HEK293 (cell line): Measurements from ENCODE around the gene FAM240B.

Source experiments
- CTCF ChIA-PET: fragments of 350-600 bp; formaldehyde crosslinking; extraction: SDS; loops from one replicate; lab custom pipeline; 2021; ENCODE audit warnings: antibody characterized with exemption; lab: Yijun Ruan, JAX
- POLR2A ChIA-PET: fragments of 300-600 bp; formaldehyde crosslinking; extraction: SDS; loops from one replicate; lab custom pipeline; 2020; ENCODE audit warnings: antibody characterized with exemption, inconsistent platforms; lab: Yijun Ruan, JAX
- H3K27ac ChIP-seq: fragments of 200-500 bp; sonication (Bioruptor generic); 2 replicates; pipeline ENCODE4 v1.5.1; 2014; ENCODE audit warnings: low read depth, low read length, control low read depth, inconsistent platforms; ENCODE audit errors: extremely low read depth
- H3K36me3 ChIP-seq, 2 experiments: fragments of 200-500 bp in 1 of 2; sonication (Bioruptor generic) in 1 of 2; 1 replicate in 1 of 2; 2 replicates in 1 of 2; pipeline ENCODE4 v1.5.1; 2014 to 2017; ENCODE audit warnings: inconsistent platforms in 2 of 2, low read length in 2 of 2; ENCODE audit not compliant: control insufficient read depth in 2 of 2, insufficient read depth in 1 of 2
- H3K4me1 ChIP-seq: fragments of 200-500 bp; sonication (Bioruptor generic); 2 replicates; pipeline ENCODE4 v1.5.1; 2014; ENCODE audit warnings: mild to moderate bottlenecking, low read length, inconsistent platforms; ENCODE audit not compliant: control insufficient read depth, insufficient read depth
- H3K4me3 ChIP-seq: 2 replicates; pipeline ENCODE4 v1.5.1; 2011; ENCODE audit warnings: low read depth, mild to moderate bottlenecking, control low read depth, low read length, moderate library complexity
- H3K9me3 ChIP-seq: fragments of 200-500 bp; sonication (Bioruptor generic); 2 replicates; pipeline ENCODE4 v1.5.1; 2014; ENCODE audit warnings: low read depth, low read length, inconsistent platforms; ENCODE audit not compliant: control insufficient read depth, insufficient read depth
- KLF16 ChIP-seq: fragments of 450-650 bp; formaldehyde crosslinking; IDR thresholded peaks from 2 replicates; pipeline ENCODE4 v1.5.1; 2017; ENCODE audit warnings: missing biosample characterization, missing genetic modification characterization
- OVOL3 ChIP-seq: fragments of 450-650 bp; formaldehyde crosslinking; IDR thresholded peaks from 2 replicates; pipeline ENCODE4 v1.5.1; 2016; ENCODE audit warnings: missing biosample characterization, missing genetic modification characterization
- YY2 ChIP-seq: fragments of 450-650 bp; formaldehyde crosslinking; IDR thresholded peaks from 2 replicates; pipeline ENCODE4 v1.5.1; 2016; ENCODE audit warnings: missing biosample characterization, missing genetic modification characterization
- ZFP37 ChIP-seq: fragments of 450-650 bp; formaldehyde crosslinking; IDR thresholded peaks from 2 replicates; pipeline ENCODE4 v1.5.1; 2016; ENCODE audit warnings: missing biosample characterization, missing genetic modification characterization
- ZNF335 ChIP-seq: fragments of 450-650 bp; formaldehyde crosslinking; conservative IDR thresholded peaks from 2 replicates; pipeline ENCODE4 v1.5.1; 2016; ENCODE audit warnings: missing biosample characterization, missing genetic modification characterization
- ZNF37A ChIP-seq: fragments of 450-650 bp; IDR thresholded peaks from 2 replicates; pipeline ENCODE4 v1.5.1; 2018; ENCODE audit warnings: missing biosample characterization, missing genetic modification characterization
- ZNF394 ChIP-seq: fragments of 450-650 bp; formaldehyde crosslinking; IDR thresholded peaks from 2 replicates; pipeline ENCODE4 v1.5.1; 2016; ENCODE audit warnings: missing biosample characterization, missing genetic modification characterization, mild to moderate bottlenecking, moderate library complexity, borderline replicate concordance
- ZNF623 ChIP-seq: fragments of 450-650 bp; formaldehyde crosslinking; IDR thresholded peaks from 2 replicates; pipeline ENCODE4 v1.5.1; 2016; ENCODE audit warnings: missing biosample characterization, missing genetic modification characterization
- ZNF658 ChIP-seq: fragments of 450-650 bp; formaldehyde crosslinking; IDR thresholded peaks from 2 replicates; pipeline ENCODE4; 2016; ENCODE audit warnings: missing biosample characterization, missing genetic modification characterization
- ZNF670 ChIP-seq: fragments of 450-650 bp; formaldehyde crosslinking; IDR thresholded peaks from 2 replicates; pipeline ENCODE4 v1.5.1; 2016; ENCODE audit warnings: missing biosample characterization, missing genetic modification characterization, low read depth
- ZNF677 ChIP-seq: fragments of 450-650 bp; IDR thresholded peaks from 2 replicates; pipeline ENCODE4 v1.5.0; 2018; ENCODE audit warnings: missing biosample characterization, mild to moderate bottlenecking, missing genetic modification characterization, moderate library complexity
- ZNF776 ChIP-seq: fragments of 450-650 bp; formaldehyde crosslinking; IDR thresholded peaks from 2 replicates; pipeline ENCODE4 v1.5.0; 2017; ENCODE audit warnings: missing biosample characterization, missing genetic modification characterization, borderline replicate concordance
- ZSCAN16 ChIP-seq: fragments of 450-650 bp; formaldehyde crosslinking; IDR thresholded peaks from 2 replicates; pipeline ENCODE4 v1.5.1; 2016; ENCODE audit warnings: missing biosample characterization, missing genetic modification characterization
- TF ChIP-seq, protein P1 (sequence below): fragments of 450-650 bp; formaldehyde crosslinking; IDR thresholded peaks from 2 replicates; pipeline ENCODE4 v1.5.1; 2017; ENCODE audit warnings: missing biosample characterization, missing genetic modification characterization
- TF ChIP-seq, protein P2 (sequence below): fragments of 450-650 bp; formaldehyde crosslinking; IDR thresholded peaks from 2 replicates; pipeline ENCODE4 v1.5.1; 2016; ENCODE audit warnings: missing biosample characterization, missing genetic modification characterization
- TF ChIP-seq, protein P3 (sequence below): fragments of 450-650 bp; formaldehyde crosslinking; IDR thresholded peaks from 2 replicates; pipeline ENCODE4 v1.5.1; 2016; ENCODE audit warnings: missing biosample characterization, missing genetic modification characterization
- TF ChIP-seq, protein P4 (sequence below): fragments of 450-650 bp; formaldehyde crosslinking; IDR thresholded peaks from 2 replicates; pipeline ENCODE4 v1.5.1; 2017; ENCODE audit warnings: missing biosample characterization, missing genetic modification characterization

The FAM240B gene

DNA sequence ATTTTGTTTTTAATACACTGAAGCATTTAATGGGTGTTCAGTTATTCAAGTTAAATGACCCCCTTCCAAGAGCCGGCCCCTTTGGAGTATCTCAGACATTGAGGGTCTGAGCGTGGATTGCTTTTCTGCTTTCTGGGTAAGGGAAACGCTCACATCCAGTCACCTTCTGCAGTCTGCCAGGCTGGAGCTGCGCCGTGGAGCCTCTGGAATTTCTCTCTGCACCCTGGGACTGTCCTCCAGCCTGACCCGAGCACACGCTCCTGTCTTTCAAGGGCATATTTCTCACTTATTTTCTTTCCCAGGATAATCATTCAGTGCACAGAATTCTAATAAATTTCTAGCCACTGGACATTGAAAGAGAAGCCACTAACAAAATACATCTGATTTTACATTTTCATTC lies 13.4 kb downstream of the FAM240B start:
- Histone ChIP-seq H3K4me3 (no peak overlapping the region), H3K9me3 (no peaks in the 10 kb centered on the region), H3K4me1 (no peaks in the 10 kb centered on the region), H3K27ac (no peak overlapping the region), H3K36me3 (no peaks in the 10 kb centered on the region)
- CTCF ChIA-PET: interaction anchor here (0.6 to 8.7 kb wide), 7 partner anchors 10 to 75 kb away, joined by 3 to 56 read pairs (median 4); no protein-coding TSS in a partner anchor
- POLR2A ChIA-PET: no interaction called here
- TF ChIP-seq ZNF658 (tag by site-specific recombination) (no peak), ZNF37A (tag by site-specific recombination) (no peak)
- TF ChIP-seq, protein P1, sequence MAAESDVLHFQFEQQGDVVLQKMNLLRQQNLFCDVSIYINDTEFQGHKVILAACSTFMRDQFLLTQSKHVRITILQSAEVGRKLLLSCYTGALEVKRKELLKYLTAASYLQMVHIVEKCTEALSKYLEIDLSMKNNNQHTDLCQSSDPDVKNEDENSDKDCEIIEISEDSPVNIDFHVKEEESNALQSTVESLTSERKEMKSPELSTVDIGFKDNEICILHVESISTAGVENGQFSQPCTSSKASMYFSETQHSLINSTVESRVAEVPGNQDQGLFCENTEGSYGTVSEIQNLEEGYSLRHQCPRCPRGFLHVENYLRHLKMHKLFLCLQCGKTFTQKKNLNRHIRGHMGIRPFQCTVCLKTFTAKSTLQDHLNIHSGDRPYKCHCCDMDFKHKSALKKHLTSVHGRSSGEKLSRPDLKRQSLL (tag by site-specific recombination): no peak

DNA sequence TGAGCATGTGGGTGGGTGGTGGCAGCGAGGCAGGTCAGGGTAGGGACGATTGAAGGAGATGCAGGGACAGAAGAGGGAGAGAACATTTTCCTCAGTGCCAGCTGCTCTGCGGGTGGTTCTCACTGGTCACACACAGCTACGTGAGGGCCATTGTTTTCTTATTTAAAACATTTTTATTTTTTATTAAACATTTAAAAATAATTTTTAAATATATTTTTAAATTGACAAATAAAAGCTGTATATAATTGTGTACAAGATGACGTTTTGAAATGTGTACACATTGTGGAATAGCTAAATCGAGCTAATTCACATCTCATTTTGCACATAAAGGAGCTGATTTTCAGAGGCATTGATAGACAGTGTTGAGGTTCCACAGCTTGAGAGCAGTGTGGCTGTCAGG lies 14.0 kb downstream of the FAM240B start:
- H3K4me1 ChIP-seq: no peaks in the 10 kb centered on the region
- H3K27ac ChIP-seq: no peak overlapping the region
- TF ChIP-seq OVOL3 (tag by site-specific recombination): no peak
- no peak for TF ChIP-seq ZNF394 (tag by site-specific recombination)
- TF ChIP-seq ZNF335 (tag by site-specific recombination): no peak
- TF ChIP-seq, protein P2, sequence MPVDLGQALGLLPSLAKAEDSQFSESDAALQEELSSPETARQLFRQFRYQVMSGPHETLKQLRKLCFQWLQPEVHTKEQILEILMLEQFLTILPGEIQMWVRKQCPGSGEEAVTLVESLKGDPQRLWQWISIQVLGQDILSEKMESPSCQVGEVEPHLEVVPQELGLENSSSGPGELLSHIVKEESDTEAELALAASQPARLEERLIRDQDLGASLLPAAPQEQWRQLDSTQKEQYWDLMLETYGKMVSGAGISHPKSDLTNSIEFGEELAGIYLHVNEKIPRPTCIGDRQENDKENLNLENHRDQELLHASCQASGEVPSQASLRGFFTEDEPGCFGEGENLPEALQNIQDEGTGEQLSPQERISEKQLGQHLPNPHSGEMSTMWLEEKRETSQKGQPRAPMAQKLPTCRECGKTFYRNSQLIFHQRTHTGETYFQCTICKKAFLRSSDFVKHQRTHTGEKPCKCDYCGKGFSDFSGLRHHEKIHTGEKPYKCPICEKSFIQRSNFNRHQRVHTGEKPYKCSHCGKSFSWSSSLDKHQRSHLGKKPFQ (tag by site-specific recombination): no peak
- TF ChIP-seq ZNF670: no peak
- no peak for TF ChIP-seq ZNF677 (tag by site-specific recombination)
- TF ChIP-seq, protein P3, sequence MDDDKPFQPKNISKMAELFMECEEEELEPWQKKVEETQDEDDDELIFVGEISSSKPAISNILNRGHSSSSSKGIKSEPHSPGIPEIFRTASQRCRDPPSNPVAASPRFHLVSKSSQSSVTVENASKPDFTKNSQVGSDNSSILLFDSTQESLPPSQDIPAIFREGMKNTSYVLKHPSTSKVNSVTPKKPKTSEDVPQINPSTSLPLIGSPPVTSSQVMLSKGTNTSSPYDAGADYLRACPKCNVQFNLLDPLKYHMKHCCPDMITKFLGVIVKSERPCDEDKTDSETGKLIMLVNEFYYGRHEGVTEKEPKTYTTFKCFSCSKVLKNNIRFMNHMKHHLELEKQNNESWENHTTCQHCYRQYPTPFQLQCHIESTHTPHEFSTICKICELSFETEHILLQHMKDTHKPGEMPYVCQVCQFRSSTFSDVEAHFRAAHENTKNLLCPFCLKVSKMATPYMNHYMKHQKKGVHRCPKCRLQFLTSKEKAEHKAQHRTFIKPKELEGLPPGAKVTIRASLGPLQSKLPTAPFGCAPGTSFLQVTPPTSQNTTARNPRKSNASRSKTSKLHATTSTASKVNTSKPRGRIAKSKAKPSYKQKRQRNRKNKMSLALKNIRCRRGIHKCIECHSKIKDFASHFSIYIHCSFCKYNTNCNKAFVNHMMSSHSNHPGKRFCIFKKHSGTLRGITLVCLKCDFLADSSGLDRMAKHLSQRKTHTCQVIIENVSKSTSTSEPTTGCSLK (tag by site-specific recombination): no peak
- TF ChIP-seq ZNF623: no peak
- no peak for TF ChIP-seq KLF16 (tag by site-specific recombination)
- TF ChIP-seq, protein P4, sequence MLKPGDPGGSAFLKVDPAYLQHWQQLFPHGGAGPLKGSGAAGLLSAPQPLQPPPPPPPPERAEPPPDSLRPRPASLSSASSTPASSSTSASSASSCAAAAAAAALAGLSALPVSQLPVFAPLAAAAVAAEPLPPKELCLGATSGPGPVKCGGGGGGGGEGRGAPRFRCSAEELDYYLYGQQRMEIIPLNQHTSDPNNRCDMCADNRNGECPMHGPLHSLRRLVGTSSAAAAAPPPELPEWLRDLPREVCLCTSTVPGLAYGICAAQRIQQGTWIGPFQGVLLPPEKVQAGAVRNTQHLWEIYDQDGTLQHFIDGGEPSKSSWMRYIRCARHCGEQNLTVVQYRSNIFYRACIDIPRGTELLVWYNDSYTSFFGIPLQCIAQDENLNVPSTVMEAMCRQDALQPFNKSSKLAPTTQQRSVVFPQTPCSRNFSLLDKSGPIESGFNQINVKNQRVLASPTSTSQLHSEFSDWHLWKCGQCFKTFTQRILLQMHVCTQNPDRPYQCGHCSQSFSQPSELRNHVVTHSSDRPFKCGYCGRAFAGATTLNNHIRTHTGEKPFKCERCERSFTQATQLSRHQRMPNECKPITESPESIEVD (tag by site-specific recombination): no peak
- no peak for TF ChIP-seq ZSCAN16
- no peak for TF ChIP-seq YY2 (tag by site-specific recombination)
- no peak for TF ChIP-seq ZNF776 (tag by site-specific recombination)
- no peak for TF ChIP-seq ZFP37 (tag by site-specific recombination)
- H3K9me3 ChIP-seq: no peaks in the 10 kb centered on the region
- H3K36me3 ChIP-seq: no peaks in the 10 kb centered on the region
- ChIA-PET CTCF (interaction anchor here (0.6 to 8.7 kb wide), 6 partner anchors 9 to 74 kb away, joined by 3 to 56 read pairs (median 4); no protein-coding TSS in a partner anchor), POLR2A (no interaction called here)
- H3K4me3 ChIP-seq: no peak overlapping the region
